HCT116 (cell line): ENCODE data around the gene PLEKHJ1. TPM values are rescaled to one million over a fixed set of nuclear protein-coding genes. Genes with fewer than 3 reads are reported as not detected.

Experiments
- ATAC-seq: fragments of 200-7000 bp; cut with Tn5 transposase; 2 replicates; pipeline ENCODE4 v1.9.1; 2020; ENCODE audit warnings: mild to moderate bottlenecking, moderate library complexity
- BruUV-seq: library from RNA; stranded (reverse); fragments of 400-500 nt; replicated peaks from 2 replicates; lab custom pipeline; 2021; lab: Mats Ljungman, UMichigan
- CTCF ChIA-PET: fragments of 300-600 bp; sonication (Branson Sonifier 250); formaldehyde crosslinking; loops from one replicate; lab custom pipeline; 2021; ENCODE audit warnings: antibody characterized with exemption; lab: Charles Lee
- POLR2A ChIA-PET: fragments of 300-600, 350-600 bp; sonication (Branson Sonifier 250); formaldehyde crosslinking; loops from one replicate; lab custom pipeline; 2021; ENCODE audit warnings: antibody characterized with exemption; lab: Charles Lee
- RAD21 ChIA-PET, 2 experiments: fragments of 300-600 bp; sonication (Branson Sonifier 250); formaldehyde crosslinking; loops; one replicate each; lab custom pipeline; 2023; ENCODE audit warnings: low total read pairs in 2 of 2; ENCODE audit not compliant: uncharacterized antibody in 2 of 2, unreplicated experiment in 2 of 2, low non-redundant PET in 1 of 2; lab: Charles Lee
- DNase-seq: peaks from one replicate; pipeline ENCODE4 v3.0.0-alpha.2; 2010; ENCODE audit warnings: low read depth, low spot score
- H2AFZ ChIP-seq: fragments of 200-600 bp; shearing (Covaris generic), sonication (generic); 2 replicates; pipeline ENCODE4 v1.6.1; 2017; ENCODE audit warnings: low read depth, mixed run types, mixed read lengths, antibody characterized with exemption, low read length; ENCODE audit not compliant: poor library complexity, severe bottlenecking
- H3K27ac ChIP-seq: 2 replicates; pipeline ENCODE4 v1.5.1; 2012; ENCODE audit warnings: low read depth, low read length
- H3K27me3 ChIP-seq: fragments of 200-600 bp; sonication (generic); 2 replicates; pipeline ENCODE4 v1.6.1; 2016; ENCODE audit warnings: mixed run types, low read length, mixed read lengths; ENCODE audit not compliant: insufficient read depth
- H3K36me3 ChIP-seq, 2 experiments: fragments of 200-500 bp in 1 of 2; fragments of 200-600 bp in 1 of 2; sonication (Bioruptor generic) in 1 of 2; sonication (generic) in 1 of 2; 2 replicates each; pipeline versions ENCODE4 v1.5.1 to v1.6.1; 2014 to 2016; ENCODE audit warnings: low read length in 2 of 2, inconsistent platforms in 1 of 2, mixed read lengths in 1 of 2, mixed run types in 1 of 2; ENCODE audit not compliant: insufficient read depth in 2 of 2, control insufficient read depth in 1 of 2
- H3K4me1 ChIP-seq, 2 experiments: fragments of 200-600 bp in 1 of 2; sonication (generic) in 1 of 2; 2 replicates each; pipeline versions ENCODE4 v1.5.1 to v1.6.1; 2012 to 2017; ENCODE audit warnings: low read length in 2 of 2, inconsistent platforms in 1 of 2, mild to moderate bottlenecking in 1 of 2, mixed read lengths in 1 of 2, mixed run types in 1 of 2, moderate library complexity in 1 of 2; ENCODE audit not compliant: insufficient read depth in 2 of 2, control insufficient read depth in 1 of 2
- H3K4me2 ChIP-seq: fragments of 200-600 bp; sonication (generic); 2 replicates; pipeline ENCODE4 v1.6.1; 2017; ENCODE audit warnings: mixed run types, low read length, mixed read lengths
- H3K4me3 ChIP-seq, 2 experiments: fragments of 200-600 bp in 1 of 2; sonication (generic) in 1 of 2; replicated peaks in 1 of 2; 2 replicates each; pipeline ENCODE4 v1.5.1; 2011 to 2016; ENCODE audit warnings: low read length in 2 of 2, control low read depth in 1 of 2, low read depth in 1 of 2, mild to moderate bottlenecking in 1 of 2, mixed read lengths in 1 of 2, mixed run types in 1 of 2
- H3K79me2 ChIP-seq: fragments of 200-600 bp; sonication (generic); 2 replicates; pipeline ENCODE4 v1.6.1; 2017; ENCODE audit warnings: mild to moderate bottlenecking, mixed run types, low read length, moderate library complexity, mixed read lengths; ENCODE audit not compliant: insufficient read depth
- H3K9ac ChIP-seq: fragments of 200-600 bp; sonication (generic); 2 replicates; pipeline ENCODE4 v1.6.1; 2016; ENCODE audit warnings: low read length, mixed read lengths
- H3K9me2 ChIP-seq: fragments of 200-600 bp; sonication (generic), shearing (Covaris generic); 2 replicates; pipeline ENCODE4 v1.6.1; 2017; ENCODE audit warnings: mixed run types, mild to moderate bottlenecking, moderate library complexity; ENCODE audit not compliant: insufficient read depth
- H3K9me3 ChIP-seq, 2 experiments: fragments of 200-500 bp in 1 of 2; fragments of 200-600 bp in 1 of 2; sonication (Bioruptor generic) in 1 of 2; sonication (generic) in 1 of 2; 2 replicates each; pipeline ENCODE4 v1.6.1; 2014 to 2017; ENCODE audit warnings: low read length in 2 of 2, mixed read lengths in 2 of 2, inconsistent platforms in 1 of 2, low read depth in 1 of 2, mild to moderate bottlenecking in 1 of 2, mixed run types in 1 of 2, moderate library complexity in 1 of 2; ENCODE audit not compliant: control insufficient read depth in 1 of 2, insufficient read depth in 1 of 2
- H4K20me1 ChIP-seq: fragments of 200-600 bp; sonication (generic), shearing (Covaris generic); 2 replicates; pipeline ENCODE4 v1.6.1; 2017; ENCODE audit warnings: mixed run types, mild to moderate bottlenecking, moderate library complexity; ENCODE audit not compliant: insufficient read depth
- CTCF ChIP-seq, 3 experiments: fragments of 200-600 bp in 1 of 3; sonication (generic) in 1 of 3; IDR thresholded peaks in 2 of 3; conservative IDR thresholded peaks in 1 of 3; 2 replicates each; pipeline ENCODE4 v1.5.1; 2012 to 2017; ENCODE audit warnings: low read depth in 2 of 3, low read length in 2 of 3, antibody characterized with exemption in 1 of 3, borderline replicate concordance in 1 of 3, control low read depth in 1 of 3, mild to moderate bottlenecking in 1 of 3, mixed read lengths in 1 of 3, mixed run types in 1 of 3, moderate library complexity in 1 of 3; ENCODE audit not compliant: insufficient read depth in 1 of 3
- EZH2phosphoT487 ChIP-seq: fragments of 200-600 bp; IDR thresholded peaks from 2 replicates; pipeline ENCODE4 v1.6.1; 2018; ENCODE audit warnings: antibody characterized with exemption, borderline replicate concordance
- POLR2A ChIP-seq: IDR thresholded peaks from 2 replicates; pipeline ENCODE4 v1.7.0; 2011; ENCODE audit warnings: borderline replicate concordance; ENCODE audit not compliant: insufficient read depth, insufficient read length; ENCODE audit errors: extremely low read depth
- intact Hi-C: fragments of 100-400 bp; cut with micrococcal nuclease; formaldehyde crosslinking; loops from 2 replicates; pipeline ENCODE4 v1.10.0; 2022
- total RNA-seq: library from RNA; stranded (reverse); gene quantifications from one replicate; pipeline ENCODE4 v1.2.1, GENCODE V29; 2021; ENCODE audit not compliant: unreplicated experiment

Gene PLEKHJ1
- total RNA-seq, 1 experiment from 2014 or later = 88.2 TPM

- no peak for ATAC-seq
- H3K4me1 ChIP-seq = peaks cover 0 to 21% of the 10 kb centered on the region in 2 experiments; a peak in 3 of 4 replicates
These were observed 7.9 kb upstream of the PLEKHJ1 start for GRCh38 chr19:2244125-2244411.

More at GRCh38 chr19:2244125-2244411, 7.9 kb upstream of the PLEKHJ1 start:
- no TSS peak for BruUV-seq
- H3K36me3 ChIP-seq = peaks cover 46 to 86% of the 10 kb centered on the region in 2 experiments
- peaks cover 73% of the 10 kb centered on the region for H3K79me2 ChIP-seq
- intact Hi-C loops = loop anchor here (2.0 kb wide), 1 partner anchor 15 kb away; no protein-coding TSS in a partner anchor
- H2AFZ ChIP-seq = no peak overlapping the region
- no peak overlapping the region for H3K4me2 ChIP-seq
- no peak overlapping the region for H3K9ac ChIP-seq
- RAD21 ChIA-PET = no interaction called here
- no peaks in the 10 kb centered on the region for H3K27me3 ChIP-seq
- H3K27ac ChIP-seq = no peak overlapping the region
- peaks cover 29% of the 10 kb centered on the region; the same call in 1 of the 2 replicates for H4K20me1 ChIP-seq
- H3K9me3 ChIP-seq = no peaks in the 10 kb centered on the region
- no peak for DNase-seq
- TF ChIP-seq POLR2A (no peak), CTCF (IDR thresholded peaks at IDR 0.05 in 2 of 3, conservative IDR thresholded peaks at IDR 0.05 in 1 of 3; ENCODE audit: borderline replicate concordance in 1 of 3, insufficient read depth in 1 of 3, low read depth in 2 of 3, low read length in 2 of 3) (no peak), EZH2phosphoT487 (no peak)
- POLR2A ChIA-PET = no interaction called here
- H3K4me3 ChIP-seq = no peak overlapping the region
- CTCF ChIA-PET = no interaction called here
- H3K9me2 ChIP-seq = no peaks in the 10 kb centered on the region
